Measurements from ENCODE around the gene DLGAP1.

GRCh38 chr18:3725115-3725514 is 730.0 kb downstream of the DLGAP1 start:
- TF ChIP-seq CTCF (IDR thresholded peaks at IDR 0.05) (no peak), EZH2 (IDR thresholded peaks at IDR 0.05) (no peak), EZH2phosphoT487 (IDR thresholded peaks at IDR 0.05) (no peak)
